Brain microvascular endothelial cell (primary cell): ENCODE results near the gene ZNF592.
"Not testable (repeated sequence)": the region's sequence is repeated elsewhere in the genome, so short reads cannot be mapped to it uniquely, and the experiment has no call there.

Experiments
- DNase-seq: peaks from one replicate; pipeline ENCODE4 v3.0.0-alpha.2; 2020
- H3K27ac ChIP-seq: fragments of 250-450 bp; sonication (Bioruptor Pico); 2 replicates; pipeline ENCODE4 v1.5.1; 2020; ENCODE audit warnings: mild to moderate bottlenecking, moderate library complexity
- H3K27me3 ChIP-seq: fragments of 250-450 bp; sonication (Bioruptor Pico); replicated peaks from 2 replicates; pipeline ENCODE4 v1.5.1; 2020; ENCODE audit warnings: mild to moderate bottlenecking
- H3K36me3 ChIP-seq: fragments of 250-450 bp; sonication (Bioruptor Pico); replicated peaks from 2 replicates; pipeline ENCODE4 v1.5.1; 2020; ENCODE audit warnings: mild to moderate bottlenecking
- H3K4me3 ChIP-seq: 2 replicates; pipeline ENCODE4 v1.5.1; 2011; ENCODE audit warnings: low read depth, mild to moderate bottlenecking, control low read depth, low read length, moderate library complexity
- in situ Hi-C: cut with HindIII; loops from 2 replicates; pipeline ENCODE4 v1.10.0; 2017; ENCODE audit warnings: low sequenced_read_pairs, low pct_ligation_motif_present
- TF ChIP-seq, protein P1 (sequence below): IDR thresholded peaks from 2 replicates; pipeline ENCODE4 v1.5.1; 2011; ENCODE audit warnings: low read depth, mild to moderate bottlenecking, moderate library complexity, low read length, control low read depth, inconsistent platforms; ENCODE audit errors: missing control alignments

The ZNF592 gene

DNA sequence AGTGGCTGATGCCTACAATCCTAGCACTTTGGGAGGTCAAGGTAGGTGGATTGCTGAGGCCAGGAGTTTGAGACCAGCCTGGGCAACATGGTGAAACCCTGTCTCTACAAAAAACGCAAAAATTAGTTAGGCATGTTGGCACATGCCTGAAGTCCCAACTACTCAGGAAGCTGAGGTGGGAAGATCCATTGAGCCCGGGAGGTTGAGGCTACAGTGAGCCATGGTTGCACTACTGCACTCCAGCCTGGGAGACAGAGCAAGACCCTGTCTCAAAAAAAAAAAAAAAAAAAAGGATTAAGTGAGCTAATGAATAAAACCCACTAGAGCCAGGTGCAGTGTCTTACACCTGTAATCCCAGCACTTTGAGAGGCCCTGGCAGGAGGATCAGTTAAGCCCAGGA, 25.8 kb upstream of the ZNF592 start:
- DNase-seq = no peak
- in situ Hi-C loops = no loop called here
- no peaks in the 10 kb centered on the region for H3K36me3 ChIP-seq
- H3K27me3 ChIP-seq = no peaks in the 10 kb centered on the region
- TF ChIP-seq, protein P1, sequence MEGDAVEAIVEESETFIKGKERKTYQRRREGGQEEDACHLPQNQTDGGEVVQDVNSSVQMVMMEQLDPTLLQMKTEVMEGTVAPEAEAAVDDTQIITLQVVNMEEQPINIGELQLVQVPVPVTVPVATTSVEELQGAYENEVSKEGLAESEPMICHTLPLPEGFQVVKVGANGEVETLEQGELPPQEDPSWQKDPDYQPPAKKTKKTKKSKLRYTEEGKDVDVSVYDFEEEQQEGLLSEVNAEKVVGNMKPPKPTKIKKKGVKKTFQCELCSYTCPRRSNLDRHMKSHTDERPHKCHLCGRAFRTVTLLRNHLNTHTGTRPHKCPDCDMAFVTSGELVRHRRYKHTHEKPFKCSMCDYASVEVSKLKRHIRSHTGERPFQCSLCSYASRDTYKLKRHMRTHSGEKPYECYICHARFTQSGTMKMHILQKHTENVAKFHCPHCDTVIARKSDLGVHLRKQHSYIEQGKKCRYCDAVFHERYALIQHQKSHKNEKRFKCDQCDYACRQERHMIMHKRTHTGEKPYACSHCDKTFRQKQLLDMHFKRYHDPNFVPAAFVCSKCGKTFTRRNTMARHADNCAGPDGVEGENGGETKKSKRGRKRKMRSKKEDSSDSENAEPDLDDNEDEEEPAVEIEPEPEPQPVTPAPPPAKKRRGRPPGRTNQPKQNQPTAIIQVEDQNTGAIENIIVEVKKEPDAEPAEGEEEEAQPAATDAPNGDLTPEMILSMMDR = no peak
- H3K4me3 ChIP-seq = no peak overlapping the region
- H3K27ac ChIP-seq = no peak overlapping the region

DNA sequence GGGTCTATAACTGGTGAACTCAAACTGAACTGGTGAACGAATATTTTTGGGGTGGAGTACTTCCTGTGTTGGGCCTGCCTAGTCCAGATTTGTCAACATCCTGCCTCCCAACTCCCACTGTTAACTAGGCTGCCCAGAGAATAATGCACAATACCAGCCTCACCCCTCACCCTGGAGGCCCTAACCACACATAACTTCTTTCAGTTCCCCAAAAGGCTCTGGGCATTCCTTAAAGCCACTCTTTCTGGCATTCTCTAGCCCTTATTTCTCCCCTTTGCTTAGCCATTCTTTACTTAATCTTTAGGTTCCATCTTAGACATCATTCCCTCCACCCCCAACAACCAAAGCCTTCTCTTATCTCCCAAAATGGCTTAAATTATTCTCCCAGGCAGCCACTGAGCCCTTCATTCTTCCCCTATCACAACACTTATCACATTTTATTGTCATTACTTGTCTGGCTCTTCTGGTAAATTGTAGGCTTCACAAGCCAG, 23.3 kb upstream of the ZNF592 start:
- Histone ChIP-seq H3K36me3 (no peaks in the 10 kb centered on the region), H3K4me3 (no peak overlapping the region), H3K27ac (peak overlapping the region; percentile 79), H3K27me3 (no peaks in the 10 kb centered on the region)
- DNase-seq = peak; percentile 41
- TF ChIP-seq, protein P1 = no peak
- in situ Hi-C loops = no loop called here

DNA sequence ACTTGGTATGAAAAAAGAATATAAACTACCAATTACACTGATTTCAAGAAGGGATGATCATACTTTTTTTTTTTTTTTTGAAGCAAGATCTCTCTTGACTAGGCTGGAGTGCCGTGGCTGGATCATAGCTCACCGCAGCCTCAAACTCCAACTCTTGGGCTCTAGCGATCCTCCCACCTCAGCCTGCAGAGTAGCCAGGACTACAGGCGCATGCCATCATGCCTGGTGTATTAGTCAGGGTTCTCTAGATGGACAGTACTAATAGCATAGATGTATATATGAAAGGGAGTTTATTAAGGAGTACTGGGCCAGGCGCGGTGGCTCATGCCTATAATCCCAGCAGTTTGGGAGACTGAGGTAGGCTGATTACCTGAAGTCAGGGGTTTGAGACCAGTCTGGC, 21.0 kb upstream of the ZNF592 start:
- TF ChIP-seq, protein P1 = no peak
- in situ Hi-C loops = no loop called here

DNA sequence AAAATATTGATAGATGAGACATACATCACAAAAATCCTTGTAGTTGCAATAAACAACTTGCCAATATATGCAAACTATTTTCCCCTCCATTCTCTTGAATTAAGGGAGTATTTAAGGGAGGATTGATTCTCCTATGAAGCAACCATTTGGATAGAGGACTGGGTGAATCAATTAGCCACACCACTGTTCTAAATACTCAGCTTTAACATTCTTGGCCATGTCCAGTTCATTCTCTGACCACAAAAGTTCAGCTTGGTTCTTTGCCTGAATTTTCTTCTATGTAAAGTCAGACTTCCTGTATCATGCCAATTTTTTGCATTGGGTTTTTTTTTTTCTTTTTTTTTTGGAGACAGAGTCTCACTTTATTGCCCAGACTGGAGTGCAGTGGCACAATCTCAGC, 16.6 kb upstream of the ZNF592 start:
- no peak overlapping the region for H3K27ac ChIP-seq
- no peaks in the 10 kb centered on the region for H3K36me3 ChIP-seq
- peak; percentile 28 for DNase-seq
- H3K27me3 ChIP-seq = no peaks in the 10 kb centered on the region
- in situ Hi-C loops = no loop called here
- no peak overlapping the region for H3K4me3 ChIP-seq
- TF ChIP-seq, protein P1 = no peak

More for the DNA sequence above, 21.0 kb upstream of the ZNF592 start:
- DNase-seq = peak; percentile 53
- no peak overlapping the region for H3K27ac ChIP-seq
- no peaks in the 10 kb centered on the region for H3K27me3 ChIP-seq
- H3K36me3 ChIP-seq = no peaks in the 10 kb centered on the region
- H3K4me3 ChIP-seq = no peak overlapping the region

DNA sequence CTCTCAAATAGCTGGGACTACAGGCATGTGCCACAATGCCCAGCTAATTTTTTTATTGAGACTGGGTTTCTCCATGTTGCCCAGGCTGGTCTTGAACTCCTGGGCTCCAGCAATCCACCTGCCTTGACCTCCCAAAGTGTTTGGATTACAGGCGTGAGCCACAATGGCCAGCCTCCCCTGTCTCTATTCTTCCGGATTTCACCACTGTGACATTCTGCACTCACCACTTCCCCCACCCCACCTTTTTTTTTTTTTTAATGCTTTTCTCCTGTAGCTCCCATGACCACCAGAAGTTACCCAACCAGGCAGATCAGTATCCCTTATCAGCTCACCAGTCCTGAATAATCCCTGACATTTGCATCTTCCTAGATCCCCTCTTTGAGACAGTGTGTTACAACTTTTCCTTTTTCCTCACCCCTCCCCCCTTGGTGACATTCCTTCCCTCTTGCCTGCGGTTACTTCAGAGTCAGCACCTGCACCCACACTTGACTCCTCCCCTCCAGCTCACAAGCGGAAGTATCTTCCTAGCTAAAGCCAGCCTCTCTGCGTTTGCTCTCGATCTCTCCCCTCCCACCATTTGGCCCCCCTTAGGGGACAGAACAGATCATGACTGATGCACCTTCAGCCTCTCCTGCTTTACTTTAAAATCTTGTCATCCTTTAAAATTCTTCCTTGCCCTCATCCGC, 13.5 kb upstream of the ZNF592 start:
- peak; percentile 54 for DNase-seq
- Histone ChIP-seq H3K36me3 (no peaks in the 10 kb centered on the region), H3K4me3 (peak overlapping the region; percentile 24), H3K27me3 (no peaks in the 10 kb centered on the region), H3K27ac (peak overlapping the region; percentile 70)
- TF ChIP-seq, protein P1 = no peak
- in situ Hi-C loops = no loop called here

DNA sequence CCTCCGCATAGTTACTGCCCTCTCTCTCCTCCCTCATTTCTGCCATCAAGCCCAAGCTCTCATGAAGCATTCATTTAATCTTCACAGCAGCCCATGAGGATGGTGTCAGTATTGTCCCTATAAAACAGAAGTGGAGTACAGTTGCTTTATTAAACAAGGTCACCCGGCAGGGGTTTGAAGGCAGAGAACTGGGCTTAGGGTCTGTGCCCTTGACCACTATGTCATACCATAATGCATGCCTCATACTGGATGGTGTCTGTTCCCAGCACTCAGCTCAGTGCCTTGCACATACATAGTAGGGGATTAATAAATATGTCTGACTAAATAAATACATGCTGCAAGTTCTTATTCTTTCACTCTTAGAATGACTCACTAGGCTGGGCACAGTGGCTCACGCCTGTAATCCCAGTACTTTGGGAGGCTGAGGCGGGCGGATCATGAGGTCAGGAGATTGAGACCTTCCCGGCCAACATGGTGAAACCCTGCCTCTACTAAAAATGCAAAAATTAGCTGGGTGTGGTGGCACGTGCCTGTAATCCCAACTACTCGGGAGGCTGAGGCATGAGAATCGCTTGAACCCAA, 12.8 kb upstream of the ZNF592 start:
- Histone ChIP-seq H3K4me3 (peak overlapping the region; percentile 24), H3K27ac (peak overlapping the region; percentile 70)
- in situ Hi-C loops = not testable (repeated sequence)

More for the DNA sequence above, 12.8 kb upstream of the ZNF592 start:
- H3K36me3 ChIP-seq, H3K27me3 ChIP-seq: not testable (repeated sequence)
- peak; percentile 47 for DNase-seq
